ENCODE measurements around the gene DND1. TPM values are rescaled to one million over a fixed set of nuclear protein-coding genes. Genes with fewer than 3 reads are reported as not detected.
"Not testable (repeated sequence)": the region's sequence is repeated elsewhere in the genome, so short reads cannot be mapped to it uniquely, and the experiment has no call there.

Gene DND1
- 0.32 TPM in 1 of 2 replicates, not detected in the other for total RNA-seq

DNA sequence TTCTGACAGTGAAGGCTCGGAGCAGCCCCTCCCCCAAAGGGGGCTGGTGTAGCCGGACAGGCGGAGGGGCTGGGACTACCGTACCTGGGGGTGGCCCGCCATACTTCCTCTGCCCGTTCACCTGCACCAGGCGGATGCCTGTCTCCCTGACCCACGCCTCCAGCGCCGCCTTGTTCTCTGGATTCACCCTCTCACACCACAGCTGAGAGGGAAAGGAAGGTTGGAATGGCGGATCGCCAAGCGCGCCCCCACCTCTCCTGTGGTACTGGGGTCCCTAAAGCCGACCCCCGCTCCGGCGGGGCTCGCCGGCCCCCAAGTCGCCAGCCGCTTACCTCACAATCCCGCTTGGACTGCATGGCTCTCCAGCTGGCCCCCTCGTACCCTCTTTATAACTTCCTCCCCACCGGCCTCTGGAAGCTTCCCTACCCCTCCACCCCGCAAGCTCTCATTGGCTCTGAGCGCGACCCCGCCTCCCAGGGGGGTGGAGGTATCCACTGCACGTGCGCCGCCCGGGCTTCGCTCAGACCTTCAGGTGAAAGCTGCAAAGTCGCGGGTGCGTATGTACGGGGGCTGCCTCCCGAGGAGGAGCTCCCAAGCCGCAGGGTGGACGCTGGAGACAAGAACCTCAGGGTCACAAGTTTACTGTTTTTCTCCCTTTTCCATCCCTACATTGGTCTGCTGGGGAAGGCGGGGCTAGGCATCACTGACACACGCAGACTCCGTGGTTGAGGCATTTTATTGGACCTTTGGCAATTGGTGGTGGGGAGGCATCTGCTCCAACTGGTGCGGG lies at the start of gene DND1:
TSS of gene DND1 (minus strand) at position 390 of the 790 bp plus-strand sequence. CDS start at position 356, 34 bp downstream.
- no peak for DNase-seq (ENCODE audit: low read depth)
- H3K4me3 ChIP-seq (ENCODE audit: low read depth, low read length), result no peak within 1 kb of the TSS
- TF ChIP-seq, protein P1, sequence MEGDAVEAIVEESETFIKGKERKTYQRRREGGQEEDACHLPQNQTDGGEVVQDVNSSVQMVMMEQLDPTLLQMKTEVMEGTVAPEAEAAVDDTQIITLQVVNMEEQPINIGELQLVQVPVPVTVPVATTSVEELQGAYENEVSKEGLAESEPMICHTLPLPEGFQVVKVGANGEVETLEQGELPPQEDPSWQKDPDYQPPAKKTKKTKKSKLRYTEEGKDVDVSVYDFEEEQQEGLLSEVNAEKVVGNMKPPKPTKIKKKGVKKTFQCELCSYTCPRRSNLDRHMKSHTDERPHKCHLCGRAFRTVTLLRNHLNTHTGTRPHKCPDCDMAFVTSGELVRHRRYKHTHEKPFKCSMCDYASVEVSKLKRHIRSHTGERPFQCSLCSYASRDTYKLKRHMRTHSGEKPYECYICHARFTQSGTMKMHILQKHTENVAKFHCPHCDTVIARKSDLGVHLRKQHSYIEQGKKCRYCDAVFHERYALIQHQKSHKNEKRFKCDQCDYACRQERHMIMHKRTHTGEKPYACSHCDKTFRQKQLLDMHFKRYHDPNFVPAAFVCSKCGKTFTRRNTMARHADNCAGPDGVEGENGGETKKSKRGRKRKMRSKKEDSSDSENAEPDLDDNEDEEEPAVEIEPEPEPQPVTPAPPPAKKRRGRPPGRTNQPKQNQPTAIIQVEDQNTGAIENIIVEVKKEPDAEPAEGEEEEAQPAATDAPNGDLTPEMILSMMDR (IDR thresholded peaks at IDR 0.05; ENCODE audit: insufficient read depth, low read depth, low read length), result no peak

DNA sequence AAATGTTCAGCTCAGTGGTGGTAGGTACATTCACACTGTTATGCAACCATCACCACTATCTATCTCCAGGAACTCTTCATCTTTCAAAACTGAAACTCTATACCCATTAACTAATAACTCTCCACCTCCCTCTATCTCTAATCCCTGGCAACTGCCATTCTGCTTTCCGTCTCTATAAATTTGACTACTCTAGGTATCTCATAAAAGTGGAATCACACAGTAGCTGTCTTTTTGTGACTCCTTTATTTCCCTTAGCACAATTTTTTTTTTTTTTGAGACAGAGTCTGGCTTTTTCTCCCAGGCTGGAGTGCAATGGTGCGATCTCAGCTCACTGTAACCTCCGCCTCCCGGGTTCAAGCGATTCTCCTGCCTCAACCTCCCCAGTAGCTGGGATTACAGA lies 48.0 kb upstream of the DND1 start:
- DNase-seq (ENCODE audit: low read depth), result not testable (repeated sequence)

DNA sequence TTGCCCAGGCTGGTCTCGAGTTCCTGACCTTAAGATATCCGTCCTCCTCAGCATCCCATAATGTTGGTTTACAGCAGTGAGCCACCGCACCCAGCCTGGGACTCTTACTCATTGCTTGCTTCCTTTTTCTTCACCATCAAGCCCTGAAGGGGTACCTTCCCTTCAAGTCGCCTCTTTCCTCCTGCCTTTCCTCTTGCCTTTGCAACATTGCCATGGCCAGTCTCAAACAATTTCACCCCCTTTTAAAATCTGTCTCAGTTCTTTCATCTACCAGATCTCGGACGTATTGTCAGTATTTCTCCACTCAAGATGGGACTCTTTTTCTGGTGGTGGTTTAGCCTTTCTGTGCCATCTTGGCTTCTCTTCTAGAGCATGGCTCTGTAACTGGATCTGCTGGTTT lies 47.4 kb upstream of the DND1 start:
- not testable (repeated sequence) for H3K4me3 ChIP-seq (ENCODE audit: low read depth, low read length); DNase-seq (ENCODE audit: low read depth)

More for the DNA sequence above, 48.0 kb upstream of the DND1 start:
- H3K4me3 ChIP-seq (ENCODE audit: low read depth, low read length), result not testable (repeated sequence)

DNA sequence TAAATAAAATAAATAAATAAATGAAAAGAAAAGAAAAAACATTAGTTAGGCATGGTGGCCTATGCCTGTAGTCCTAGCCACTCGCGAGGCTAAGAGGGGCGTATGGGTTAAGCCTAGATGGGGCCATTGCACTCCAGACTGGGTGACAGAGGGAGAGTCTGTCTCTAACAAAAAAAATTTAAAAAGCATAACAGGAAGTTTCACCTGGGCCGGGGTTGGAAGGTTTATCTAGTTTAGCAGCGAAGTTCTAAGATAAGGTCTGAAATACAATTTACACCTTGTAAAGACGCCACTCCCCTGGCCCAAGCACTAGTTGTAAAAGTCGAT lies 44.9 kb upstream of the DND1 start:
- peak overlapping the region; percentile 59 for H3K4me3 ChIP-seq (ENCODE audit: low read depth, low read length)
- TF ChIP-seq, protein P1 (IDR thresholded peaks at IDR 0.05; ENCODE audit: insufficient read depth, low read depth, low read length), result no peak
- no peak for DNase-seq (ENCODE audit: low read depth)

DNA sequence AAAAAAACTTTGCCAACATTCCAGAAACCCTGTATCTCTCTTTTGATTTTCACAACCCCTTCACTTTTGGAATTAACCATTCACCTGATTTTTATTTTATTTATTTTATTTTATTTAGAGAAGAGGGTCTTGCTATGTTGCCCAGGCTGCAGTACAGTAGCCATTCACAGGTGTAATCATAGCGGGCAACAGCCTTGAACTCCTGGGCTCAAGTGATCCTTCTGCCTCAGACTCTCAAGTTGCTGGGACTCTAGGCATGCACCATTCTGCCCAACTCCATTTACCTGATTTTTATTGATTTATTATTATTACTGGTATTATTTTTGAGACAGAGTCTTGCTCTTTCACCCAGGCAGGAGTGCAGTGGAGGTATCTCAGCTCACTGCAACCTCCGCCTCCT lies 42.9 kb upstream of the DND1 start:
- DNase-seq (ENCODE audit: low read depth); H3K4me3 ChIP-seq (ENCODE audit: low read depth, low read length): not testable (repeated sequence)

DNA sequence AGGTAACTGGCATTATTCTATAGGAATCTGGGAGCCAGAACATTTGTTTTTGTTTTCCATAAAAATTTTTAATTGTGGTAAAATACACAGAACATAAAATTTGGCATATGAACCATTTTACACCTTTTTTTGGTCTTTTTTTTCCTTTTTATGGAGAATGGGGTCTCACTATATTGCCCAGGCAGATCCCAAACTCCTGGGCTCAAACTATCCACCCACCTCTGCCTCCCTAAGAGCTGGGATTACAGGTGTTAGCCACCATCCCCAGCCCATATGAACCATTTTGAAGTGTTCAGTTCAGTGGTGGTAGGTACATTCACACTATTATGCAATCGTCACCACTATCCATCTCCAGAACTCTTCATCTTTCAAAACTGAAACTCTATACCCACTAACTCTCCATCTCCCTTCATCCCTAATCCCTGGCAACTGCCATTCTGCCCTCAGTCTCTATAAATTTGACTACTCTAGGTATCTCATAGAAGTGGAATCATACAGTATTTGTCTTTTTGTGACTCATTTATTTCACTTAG lies 40.3 kb upstream of the DND1 start:
- no peak for DNase-seq (ENCODE audit: low read depth)
- TF ChIP-seq, protein P1 (IDR thresholded peaks at IDR 0.05; ENCODE audit: insufficient read depth, low read depth, low read length), result no peak
- no peak overlapping the region for H3K4me3 ChIP-seq (ENCODE audit: low read depth, low read length)

DNA sequence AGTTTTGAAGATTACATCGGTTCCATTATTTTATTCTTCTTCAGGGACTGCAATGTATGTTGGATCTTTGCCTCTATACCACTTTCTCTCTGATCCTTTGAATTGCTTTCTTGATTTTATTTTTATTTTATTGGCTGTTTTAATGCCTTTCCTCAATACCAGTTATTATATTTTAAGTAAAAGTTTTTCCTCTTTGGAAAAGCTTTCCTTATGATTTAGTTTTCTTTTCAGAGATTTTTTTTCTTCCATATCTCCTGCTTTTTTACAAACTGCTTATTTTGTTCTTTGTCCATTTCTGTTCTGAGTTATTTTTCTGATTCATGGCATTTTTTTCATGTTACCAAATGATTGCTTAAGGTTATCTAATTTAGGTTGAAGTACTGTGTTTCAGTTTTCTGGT lies 38.4 kb upstream of the DND1 start:
- no peak overlapping the region for H3K4me3 ChIP-seq (ENCODE audit: low read depth, low read length)
- TF ChIP-seq, protein P1 (IDR thresholded peaks at IDR 0.05; ENCODE audit: insufficient read depth, low read depth, low read length), result no peak
- DNase-seq (ENCODE audit: low read depth), result no peak

DNA sequence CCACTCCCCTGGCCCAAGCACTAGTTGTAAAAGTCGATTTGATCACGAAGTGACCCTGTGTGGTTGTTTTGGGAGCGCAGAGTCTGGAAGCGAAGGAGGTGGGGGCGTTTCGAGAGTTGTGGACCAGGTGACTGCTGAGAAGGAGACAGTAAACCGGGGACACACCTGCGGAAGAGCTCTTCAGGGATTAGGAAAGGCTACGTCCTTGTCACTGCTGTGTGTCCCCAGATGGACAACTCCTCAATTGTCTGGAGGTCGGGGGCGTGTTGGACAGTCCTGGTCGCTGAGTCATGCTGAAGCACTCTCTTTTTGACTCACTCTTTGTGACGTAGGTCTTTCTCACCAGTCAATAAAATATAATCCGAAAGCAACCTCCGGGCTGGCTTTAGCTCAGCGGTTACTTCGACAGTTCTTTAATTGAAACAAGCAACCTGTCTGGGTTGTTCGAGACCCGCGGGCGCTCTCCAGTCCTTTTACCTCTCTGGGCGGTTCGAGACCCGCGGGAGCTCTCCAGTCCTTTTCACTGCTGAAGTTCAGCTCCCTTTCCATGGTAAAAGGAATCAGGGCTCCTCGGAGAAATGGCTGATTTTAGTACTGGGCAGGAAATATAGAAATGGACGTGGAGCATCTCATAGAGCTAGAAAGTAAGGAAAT lies 37.6 kb upstream of the DND1 start:
- peak; percentile 98 for DNase-seq (ENCODE audit: low read depth)
- H3K4me3 ChIP-seq (ENCODE audit: low read depth, low read length), result peak overlapping the region; percentile 88
- TF ChIP-seq, protein P1 (IDR thresholded peaks at IDR 0.05; ENCODE audit: insufficient read depth, low read depth, low read length), result no peak

DNA sequence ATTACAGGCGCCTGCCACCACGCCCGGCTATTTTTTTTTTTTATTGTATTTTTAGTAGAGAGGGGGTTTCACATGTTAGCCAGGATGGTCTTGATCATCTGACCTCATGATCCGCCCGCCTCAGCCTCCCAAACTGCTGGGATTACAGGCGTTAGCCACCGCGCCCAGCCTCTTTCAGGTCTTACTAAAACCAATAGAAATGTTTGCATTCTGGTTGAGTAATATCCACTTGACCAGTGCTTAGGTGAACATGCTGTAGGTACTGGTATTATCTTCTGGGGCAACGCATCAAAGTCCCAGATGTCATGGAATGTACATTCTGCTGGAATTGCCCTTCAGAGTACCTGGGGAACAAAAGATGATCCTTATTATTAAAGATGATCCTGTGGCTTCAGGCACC lies 35.4 kb upstream of the DND1 start:
- not testable (repeated sequence) for DNase-seq (ENCODE audit: low read depth); H3K4me3 ChIP-seq (ENCODE audit: low read depth, low read length)

Measured in fibroblast of villous mesenchyme (primary cell).